ENCODE results near the gene STAC.

STAC gene

GRCh38 chr3:36409862-36410261, 29.6 kb downstream of the STAC start:
- no peak for TF ChIP-seq CTCF (IDR thresholded peaks at IDR 0.05)
- H3K27ac ChIP-seq = no peak overlapping the region
- no peaks in the 10 kb centered on the region for H3K27me3 ChIP-seq
- no peaks in the 10 kb centered on the region for H3K4me1 ChIP-seq (ENCODE audit: control insufficient read depth in 1 of 2, insufficient read depth in 1 of 2, low read depth in 1 of 2, low read length in 1 of 2)
- H3K4me3 ChIP-seq (ENCODE audit: low read depth in 1 of 2, low read length in 1 of 2) = no peak overlapping the region
- H3K36me3 ChIP-seq = no peaks in the 10 kb centered on the region
- no peaks in the 10 kb centered on the region for H3K9me3 ChIP-seq

GRCh38 chr3:36411587-36411986, 31.3 kb downstream of the STAC start:
- no peak for TF ChIP-seq CTCF (IDR thresholded peaks at IDR 0.05)
- no peaks in the 10 kb centered on the region for H3K27me3 ChIP-seq
- no peak overlapping the region for H3K27ac ChIP-seq
- H3K4me1 ChIP-seq (ENCODE audit: control insufficient read depth in 1 of 2, insufficient read depth in 1 of 2, low read depth in 1 of 2, low read length in 1 of 2) = no peaks in the 10 kb centered on the region
- H3K4me3 ChIP-seq (ENCODE audit: low read depth in 1 of 2, low read length in 1 of 2) = no peak overlapping the region
- H3K36me3 ChIP-seq = no peaks in the 10 kb centered on the region
- H3K9me3 ChIP-seq = no peaks in the 10 kb centered on the region

- Histone ChIP-seq H3K27ac (no peak overlapping the region), H3K4me3 (ENCODE audit: low read depth in 1 of 2, low read length in 1 of 2) (no peak overlapping the region), H3K27me3 (no peaks in the 10 kb centered on the region), H3K9me3 (no peaks in the 10 kb centered on the region), H3K36me3 (no peaks in the 10 kb centered on the region), H3K4me1 (ENCODE audit: control insufficient read depth in 1 of 2, insufficient read depth in 1 of 2, low read depth in 1 of 2, low read length in 1 of 2) (no peaks in the 10 kb centered on the region)
- TF ChIP-seq CTCF (IDR thresholded peaks at IDR 0.05) = no peak
Observed at GRCh38 chr3:36416599-36416998, 36.3 kb downstream of the STAC start.

- no peak for TF ChIP-seq CTCF (IDR thresholded peaks at IDR 0.05)
- Histone ChIP-seq H3K27ac (no peak overlapping the region), H3K36me3 (no peaks in the 10 kb centered on the region), H3K4me1 (ENCODE audit: control insufficient read depth in 1 of 2, insufficient read depth in 1 of 2, low read depth in 1 of 2, low read length in 1 of 2) (no peaks in the 10 kb centered on the region), H3K27me3 (no peaks in the 10 kb centered on the region), H3K9me3 (no peaks in the 10 kb centered on the region), H3K4me3 (ENCODE audit: low read depth in 1 of 2, low read length in 1 of 2) (no peak overlapping the region)
Observed at GRCh38 chr3:36417237-36417636, 36.9 kb downstream of the STAC start.

- Histone ChIP-seq H3K27ac (no peak overlapping the region), H3K4me1 (ENCODE audit: control insufficient read depth in 1 of 2, insufficient read depth in 1 of 2, low read depth in 1 of 2, low read length in 1 of 2) (no peaks in the 10 kb centered on the region), H3K9me3 (no peaks in the 10 kb centered on the region), H3K36me3 (no peaks in the 10 kb centered on the region), H3K4me3 (ENCODE audit: low read depth in 1 of 2, low read length in 1 of 2) (no peak overlapping the region), H3K27me3 (no peaks in the 10 kb centered on the region)
- no peak for TF ChIP-seq CTCF (IDR thresholded peaks at IDR 0.05)
Observed at GRCh38 chr3:36418296-36418695, 38.0 kb downstream of the STAC start.

- Histone ChIP-seq H3K4me1 (ENCODE audit: control insufficient read depth in 1 of 2, insufficient read depth in 1 of 2, low read depth in 1 of 2, low read length in 1 of 2) (no peaks in the 10 kb centered on the region), H3K27ac (no peak overlapping the region), H3K9me3 (no peaks in the 10 kb centered on the region), H3K4me3 (ENCODE audit: low read depth in 1 of 2, low read length in 1 of 2) (no peak overlapping the region), H3K36me3 (no peaks in the 10 kb centered on the region), H3K27me3 (no peaks in the 10 kb centered on the region)
- no peak for TF ChIP-seq CTCF (IDR thresholded peaks at IDR 0.05)
Observed at GRCh38 chr3:36428445-36428844, 48.1 kb downstream of the STAC start.

All from neutrophil (primary cell).